Measurements from ENCODE around the gene ARL14EP. TPM values are rescaled to one million over a fixed set of nuclear protein-coding genes. Genes with fewer than 3 reads are reported as not detected.

Gene ARL14EP
- polyA plus RNA-seq (2011; rRNA removed) (30.9 and 47.2 TPM in 2 replicates), polyA minus RNA-seq (2011; rRNA and poly(A)+ RNA removed) (13.4 and 19.1 TPM in 2 replicates)

- TF ChIP-seq, protein P1, sequence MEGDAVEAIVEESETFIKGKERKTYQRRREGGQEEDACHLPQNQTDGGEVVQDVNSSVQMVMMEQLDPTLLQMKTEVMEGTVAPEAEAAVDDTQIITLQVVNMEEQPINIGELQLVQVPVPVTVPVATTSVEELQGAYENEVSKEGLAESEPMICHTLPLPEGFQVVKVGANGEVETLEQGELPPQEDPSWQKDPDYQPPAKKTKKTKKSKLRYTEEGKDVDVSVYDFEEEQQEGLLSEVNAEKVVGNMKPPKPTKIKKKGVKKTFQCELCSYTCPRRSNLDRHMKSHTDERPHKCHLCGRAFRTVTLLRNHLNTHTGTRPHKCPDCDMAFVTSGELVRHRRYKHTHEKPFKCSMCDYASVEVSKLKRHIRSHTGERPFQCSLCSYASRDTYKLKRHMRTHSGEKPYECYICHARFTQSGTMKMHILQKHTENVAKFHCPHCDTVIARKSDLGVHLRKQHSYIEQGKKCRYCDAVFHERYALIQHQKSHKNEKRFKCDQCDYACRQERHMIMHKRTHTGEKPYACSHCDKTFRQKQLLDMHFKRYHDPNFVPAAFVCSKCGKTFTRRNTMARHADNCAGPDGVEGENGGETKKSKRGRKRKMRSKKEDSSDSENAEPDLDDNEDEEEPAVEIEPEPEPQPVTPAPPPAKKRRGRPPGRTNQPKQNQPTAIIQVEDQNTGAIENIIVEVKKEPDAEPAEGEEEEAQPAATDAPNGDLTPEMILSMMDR (IDR thresholded peaks at IDR 0.05; ENCODE audit: low read depth, low read length) = no peak
- H3K4me3 ChIP-seq (ENCODE audit: low read depth, low read length) = peak within 1 kb of the TSS; percentile 87
- no peaks in the 10 kb centered on the region for H3K27me3 ChIP-seq (ENCODE audit: control insufficient read depth, insufficient read depth, low read length)
- no peaks in the 10 kb centered on the region; the same call in 1 of the 2 replicates for H3K9me3 ChIP-seq (ENCODE audit: control insufficient read depth, insufficient read depth, low read length)
- peak within 1 kb of the TSS; percentile 93 for H3K27ac ChIP-seq (ENCODE audit: low read depth, low read length)
- ChIA-PET POLR2A (interaction anchor here (0.5 to 1.4 kb wide), 7 partner anchors 8 to 1454 kb away, joined by 3 to 7 read pairs (median 5); no protein-coding TSS in a partner anchor), CTCF (interaction anchor here (0.9 to 1.6 kb wide), 9 partner anchors 8 to 891 kb away, joined by 3 to 8 read pairs (median 4); no protein-coding TSS in a partner anchor)
- DNase-seq (ENCODE audit: low read depth, low spot score) = peak; percentile 94
These were observed at the start of gene ARL14EP for GRCh38 chr11:30322826-30323710. ARL14EP (plus strand) TSS chr11:30323104; CDS start chr11:30330949, 7,845 bp downstream.

DNA sequence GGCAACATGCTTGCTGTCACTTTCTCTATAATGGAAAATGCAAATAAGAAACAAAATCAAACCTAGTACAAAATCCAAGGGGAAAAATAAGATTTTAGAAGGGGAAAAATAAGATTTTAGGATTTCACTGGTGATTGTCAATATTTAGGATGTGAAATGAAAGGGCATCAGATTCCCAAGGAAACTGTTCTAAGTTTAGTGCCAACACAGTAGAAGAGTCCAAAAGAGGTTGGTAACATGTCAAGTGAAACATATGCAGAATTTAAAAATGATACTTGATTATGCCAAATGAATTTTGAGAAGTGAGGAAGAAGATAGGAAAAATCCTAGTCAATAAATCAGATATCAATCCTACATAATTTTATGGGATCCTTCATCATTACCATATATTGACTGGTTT is 45.7 kb upstream of the ARL14EP start:
- no peaks in the 10 kb centered on the region for H3K27me3 ChIP-seq (ENCODE audit: control insufficient read depth, insufficient read depth, low read length)
- no peak overlapping the region for H3K4me3 ChIP-seq (ENCODE audit: low read depth, low read length)
- no peak overlapping the region for H3K27ac ChIP-seq (ENCODE audit: low read depth, low read length)
- TF ChIP-seq, protein P1 (IDR thresholded peaks at IDR 0.05; ENCODE audit: low read depth, low read length) = no peak
- H3K9me3 ChIP-seq (ENCODE audit: control insufficient read depth, insufficient read depth, low read length) = no peaks in the 10 kb centered on the region
- POLR2A ChIA-PET = no interaction called here
- no peak for DNase-seq (ENCODE audit: low read depth, low spot score)
- CTCF ChIA-PET = no interaction called here

- TF ChIP-seq, protein P1 (IDR thresholded peaks at IDR 0.05; ENCODE audit: low read depth, low read length) = no peak
- Histone ChIP-seq H3K4me3 (ENCODE audit: low read depth, low read length) (no peak overlapping the region), H3K27ac (ENCODE audit: low read depth, low read length) (no peak overlapping the region), H3K9me3 (ENCODE audit: control insufficient read depth, insufficient read depth, low read length) (no peaks in the 10 kb centered on the region), H3K27me3 (ENCODE audit: control insufficient read depth, insufficient read depth, low read length) (no peaks in the 10 kb centered on the region)
- no peak for DNase-seq (ENCODE audit: low read depth, low spot score)
- POLR2A ChIA-PET = no interaction called here
- CTCF ChIA-PET = interaction anchor here (0.6 to 0.9 kb wide), 3 partner anchors 36 to 827 kb away, joined by 3 read pairs; no protein-coding TSS in a partner anchor
These were observed 43.1 kb upstream of the ARL14EP start for GRCh38 chr11:30279796-30280195.

DNA sequence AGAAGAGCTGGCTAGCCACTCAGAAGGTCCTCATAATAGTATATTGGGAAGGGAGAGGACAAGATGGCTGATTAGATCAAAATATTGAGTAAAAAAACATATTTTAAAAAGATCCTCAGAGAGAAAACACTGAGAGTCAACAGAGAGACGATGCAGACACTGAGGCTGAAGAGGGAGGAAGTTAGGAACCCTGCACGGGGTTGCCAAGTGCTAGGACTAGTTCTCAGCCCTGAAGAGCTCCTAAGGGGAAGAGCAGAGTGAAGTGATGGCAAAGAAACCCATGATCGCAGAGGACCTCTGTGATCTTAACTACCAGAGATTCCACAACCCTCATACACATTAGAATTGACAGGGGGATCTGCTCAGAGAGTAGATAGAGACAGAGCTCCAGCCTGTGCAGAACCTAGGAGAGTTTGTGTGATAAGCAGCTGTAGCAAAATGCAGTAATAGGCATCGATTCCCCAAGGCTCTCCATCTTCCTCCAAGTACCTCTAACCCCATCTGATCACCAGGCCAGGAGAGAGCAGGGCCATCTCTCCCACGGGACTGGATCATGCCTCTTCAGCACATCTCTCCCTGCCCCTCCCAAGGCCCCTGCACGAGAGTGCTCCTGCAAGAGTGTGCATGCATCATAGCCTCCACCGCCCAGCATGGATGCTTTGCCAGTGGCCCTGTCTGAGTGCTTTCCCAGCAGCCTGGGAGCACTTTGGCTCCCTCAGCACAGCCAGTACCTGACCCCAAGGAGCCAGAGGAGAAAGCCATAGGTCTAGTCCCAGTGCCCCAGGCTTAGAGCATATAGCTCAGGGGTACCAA is 41.2 kb upstream of the ARL14EP start:
- DNase-seq (ENCODE audit: low read depth, low spot score) = no peak
- CTCF ChIA-PET = no interaction called here
- TF ChIP-seq, protein P1 (IDR thresholded peaks at IDR 0.05; ENCODE audit: low read depth, low read length) = no peak
- Histone ChIP-seq H3K9me3 (ENCODE audit: control insufficient read depth, insufficient read depth, low read length) (no peaks in the 10 kb centered on the region), H3K4me3 (ENCODE audit: low read depth, low read length) (no peak overlapping the region), H3K27me3 (ENCODE audit: control insufficient read depth, insufficient read depth, low read length) (no peaks in the 10 kb centered on the region), H3K27ac (ENCODE audit: low read depth, low read length) (no peak overlapping the region)
- POLR2A ChIA-PET = no interaction called here

Data from AG04450 (cell line).